Tibial nerve (tissue), 4 donors: ENCODE results near the gene DSTYK. TPM values are rescaled to one million over a fixed set of nuclear protein-coding genes. Genes with fewer than 3 reads are reported as not detected.
"Not testable (repeated sequence)": the region's sequence is repeated elsewhere in the genome, so short reads cannot be mapped to it uniquely, and the experiment has no call there.

Experiments used
- DNase-seq, 2 donors: peaks; one replicate each; pipeline ENCODE4 v3.0.0-alpha.2; 2019; ENCODE audit warnings: low spot score in 2 of 2
- H3K27ac ChIP-seq, 4 donors: fragments of 200-600 bp; sonication (generic) in 3 of 4; one replicate each; pipeline ENCODE4 v1.5.1; 2017 to 2019; ENCODE audit warnings: mild to moderate bottlenecking in 1 of 4
- H3K27me3 ChIP-seq, 2 donors: fragments of 200-600 bp; sonication (generic) in 1 of 2; one replicate each; pipeline versions ENCODE4 v1.5.1 to v1.6.0; 2017 to 2019
- H3K36me3 ChIP-seq, 3 donors: fragments of 200-600 bp; sonication (generic); one replicate each; pipeline ENCODE4 v1.5.1; 2018 to 2019
- H3K4me1 ChIP-seq, 4 donors: fragments of 200-600 bp; sonication (generic) in 3 of 4; one replicate each; pipeline ENCODE4 v1.5.1; 2017 to 2019
- H3K4me3 ChIP-seq, 4 donors: fragments of 200-600 bp; sonication (generic) in 3 of 4; one replicate each; pipeline ENCODE4 v1.5.1; 2017 to 2019; ENCODE audit warnings: mild to moderate bottlenecking in 1 of 4, moderate library complexity in 1 of 4
- H3K9me3 ChIP-seq, 4 donors: fragments of 200-600 bp; sonication (generic) in 3 of 4; one replicate each; pipeline ENCODE4 v1.5.1; 2017 to 2019
- CTCF ChIP-seq, 5 experiments: fragments of 200-600 bp in 3 of 5; fragments of 450-650 bp in 2 of 5; sonication (generic) in 3 of 5; IDR thresholded peaks; one replicate each; pipeline ENCODE4 v1.5.1; 2016 to 2019; ENCODE audit warnings: antibody characterized with exemption in 5 of 5, mild to moderate bottlenecking in 3 of 5, moderate library complexity in 2 of 5
- EP300 ChIP-seq, 2 donors: sonication (generic); formaldehyde crosslinking; IDR thresholded peaks; one replicate each; pipeline ENCODE4 v1.6.1; 2017; ENCODE audit warnings: antibody characterized with exemption in 2 of 2, mild to moderate bottlenecking in 1 of 2
- POLR2A ChIP-seq, 2 donors: fragments of 450-650 bp; IDR thresholded peaks; one replicate each; pipeline ENCODE4 v1.6.1; 2017; ENCODE audit warnings: antibody characterized with exemption in 2 of 2, mild to moderate bottlenecking in 2 of 2, moderate library complexity in 2 of 2
- WGBS, 2 donors: methylation state at CpG; one replicate each; pipeline ENCODE4 v1.1.5; 2018; 5-methylcytosine and 5-hydroxymethylcytosine counted together
- total RNA-seq, 4 donors: library from RNA; depleted of rRNA; stranded (reverse); fragments of >200 nt; gene quantifications; one replicate each; pipeline ENCODE4 v1.1.0, GENCODE V29; 2016

DSTYK gene
- total RNA-seq, 4 donors from 2014 or later = 10.5 to 15.5 (median 14.1) TPM

GRCh38 chr1:205235951-205236350, 24.4 kb upstream of the DSTYK start:
- Histone ChIP-seq H3K36me3 (no peaks in the 10 kb centered on the region), H3K4me1 (peaks cover 0 to 12% (median 1%) of the 10 kb centered on the region in 4 donors), H3K27me3 (no peaks in the 10 kb centered on the region), H3K9me3 (no peaks in the 10 kb centered on the region), H3K27ac (no peak overlapping the region), H3K4me3 (no peak overlapping the region)
- TF ChIP-seq POLR2A (IDR thresholded peaks at IDR 0.05) = no peak
- no peak for TF ChIP-seq CTCF (IDR thresholded peaks at IDR 0.05)
- TF ChIP-seq EP300 (IDR thresholded peaks at IDR 0.05) = no peak
- no peak for DNase-seq
- WGBS, 2 donors = 87 to 89% methylated on average over 6 of the region's 6 CpGs

GRCh38 chr1:205233986-205234385, 22.5 kb upstream of the DSTYK start:
- 94 to 96% methylated on average over 7 of the region's 7 CpGs for WGBS, 2 donors
- peaks cover 0 to 24% (median 6%) of the 10 kb centered on the region in 4 donors for H3K4me1 ChIP-seq
- not testable (repeated sequence) for H3K9me3 ChIP-seq, DNase-seq, H3K27ac ChIP-seq, H3K27me3 ChIP-seq, H3K36me3 ChIP-seq, H3K4me3 ChIP-seq

GRCh38 chr1:205232945-205233397, 21.5 kb upstream of the DSTYK start:
- Histone ChIP-seq H3K4me1 (peaks cover 0 to 33% (median 6%) of the 10 kb centered on the region in 4 donors), H3K27ac (no peak overlapping the region), H3K27me3 (no peaks in the 10 kb centered on the region), H3K36me3 (no peaks in the 10 kb centered on the region), H3K4me3 (no peak overlapping the region), H3K9me3 (no peaks in the 10 kb centered on the region)
- TF ChIP-seq CTCF (IDR thresholded peaks at IDR 0.05) (no peak), EP300 (IDR thresholded peaks at IDR 0.05) (no peak), POLR2A (IDR thresholded peaks at IDR 0.05) (no peak)
- DNase-seq = no peak
- WGBS, 2 donors = 81 to 86% methylated on average over 3 of the region's 3 CpGs

- Histone ChIP-seq H3K36me3 (no peaks in the 10 kb centered on the region), H3K9me3 (no peaks in the 10 kb centered on the region), H3K27ac (no peak overlapping the region), H3K27me3 (no peaks in the 10 kb centered on the region), H3K4me3 (no peak overlapping the region), H3K4me1 (peaks cover 0 to 36% (median 6%) of the 10 kb centered on the region in 4 donors)
- WGBS, 2 donors = 90 to 94% methylated on average over 3 to 7 of the region's 7 CpGs
- no peak for TF ChIP-seq POLR2A (IDR thresholded peaks at IDR 0.05)
- TF ChIP-seq EP300 (IDR thresholded peaks at IDR 0.05) = no peak
- no peak for TF ChIP-seq CTCF (IDR thresholded peaks at IDR 0.05)
- no peak for DNase-seq
Measured at GRCh38 chr1:205232127-205232820, 20.8 kb upstream of the DSTYK start.

GRCh38 chr1:205230982-205231381, 19.5 kb upstream of the DSTYK start:
- DNase-seq = no peak

More at GRCh38 chr1:205230982-205231381, 19.5 kb upstream of the DSTYK start:
- H3K4me1 ChIP-seq = peaks cover 0 to 48% (median 10%) of the 10 kb centered on the region in 4 donors
- H3K36me3 ChIP-seq = no peaks in the 10 kb centered on the region
- no peaks in the 10 kb centered on the region for H3K9me3 ChIP-seq
- 84 to 87% methylated on average over 5 of the region's 5 CpGs for WGBS, 2 donors
- H3K27me3 ChIP-seq = no peaks in the 10 kb centered on the region
- no peak for TF ChIP-seq EP300 (IDR thresholded peaks at IDR 0.05)
- TF ChIP-seq CTCF (IDR thresholded peaks at IDR 0.05) = no peak
- no peak for TF ChIP-seq POLR2A (IDR thresholded peaks at IDR 0.05)
- H3K4me3 ChIP-seq = no peak overlapping the region
- no peak overlapping the region for H3K27ac ChIP-seq
